CD14-positive monocyte (primary cell): ENCODE results near the gene PRCP. TPM values are rescaled to one million over a fixed set of nuclear protein-coding genes. Genes with fewer than 3 reads are reported as not detected.
"Not testable (repeated sequence)": the region's sequence is repeated elsewhere in the genome, so short reads cannot be mapped to it uniquely, and the experiment has no call there.

Experiments used
- DNase-seq, 3 donors: peaks; one replicate each; pipeline ENCODE4 v3.0.0-alpha.2; 2011 to 2022
- H2AFZ ChIP-seq: 2 replicates; pipeline ENCODE4 v1.6.0; 2012; ENCODE audit warnings: mild to moderate bottlenecking, low read depth, low read length, inconsistent platforms; ENCODE audit not compliant: insufficient read depth, poor library complexity, severe bottlenecking
- H3K27ac ChIP-seq, 2 donors: 1 replicate in 1 of 2; 2 replicates in 1 of 2; pipeline ENCODE4 v1.5.1; 2012 to 2013; ENCODE audit warnings: low read length in 2 of 2, control low read depth in 1 of 2, inconsistent platforms in 1 of 2, low read depth in 1 of 2, mild to moderate bottlenecking in 1 of 2
- H3K27me3 ChIP-seq, 2 donors: one replicate each; pipeline versions ENCODE4 v1.6.0 to v1.6.1; 2011 to 2013; ENCODE audit warnings: low read length in 2 of 2; ENCODE audit not compliant: control insufficient read depth in 2 of 2, insufficient read depth in 2 of 2
- H3K36me3 ChIP-seq, 2 donors: replicated peaks in 1 of 2; 1 replicate in 1 of 2; 2 replicates in 1 of 2; pipeline versions ENCODE4 v1.5.1 to v1.6.1; 2012 to 2013; ENCODE audit warnings: low read length in 2 of 2, control low read depth in 1 of 2, inconsistent platforms in 1 of 2, mild to moderate bottlenecking in 1 of 2; ENCODE audit not compliant: insufficient read depth in 2 of 2, control insufficient read depth in 1 of 2
- H3K4me1 ChIP-seq, 2 donors: 1 replicate in 1 of 2; 2 replicates in 1 of 2; pipeline versions ENCODE4 v1.5.1 to v1.6.1; 2012 to 2013; ENCODE audit warnings: low read length in 2 of 2, control low read depth in 1 of 2, inconsistent platforms in 1 of 2, mild to moderate bottlenecking in 1 of 2, moderate library complexity in 1 of 2; ENCODE audit not compliant: insufficient read depth in 2 of 2, control insufficient read depth in 1 of 2
- H3K4me2 ChIP-seq: replicated peaks from 2 replicates; pipeline ENCODE3; 2012; ENCODE audit warnings: low read length, moderate library complexity, mild to moderate bottlenecking; ENCODE audit not compliant: poor library complexity, severe bottlenecking; ENCODE audit errors: extremely low read depth
- H3K4me3 ChIP-seq, 3 experiments: fragments of 200-600 bp in 1 of 3; sonication (generic) in 1 of 3; replicated peaks in 1 of 3; 1 replicate in 2 of 3; 2 replicates in 1 of 3; pipeline ENCODE4 v1.5.1; 2011 to 2013; ENCODE audit warnings: low read length in 3 of 3, mild to moderate bottlenecking in 3 of 3, control low read depth in 2 of 3, low read depth in 2 of 3, inconsistent platforms in 1 of 3, moderate library complexity in 1 of 3
- H3K79me2 ChIP-seq: 2 replicates; pipeline ENCODE4 v1.6.0; 2012; ENCODE audit warnings: mild to moderate bottlenecking, control low read depth, inconsistent platforms, low read length, moderate library complexity; ENCODE audit not compliant: insufficient read depth
- H3K9ac ChIP-seq: 2 replicates; pipeline ENCODE4 v1.6.0; 2017; ENCODE audit warnings: low read length, mild to moderate bottlenecking; ENCODE audit not compliant: insufficient read depth, poor library complexity, severe bottlenecking
- H3K9me3 ChIP-seq, 2 donors: replicated peaks in 1 of 2; 1 replicate in 1 of 2; 2 replicates in 1 of 2; pipeline versions ENCODE4 v1.5.1 to v1.6.1; 2012 to 2013; ENCODE audit warnings: low read length in 2 of 2, control low read depth in 1 of 2; ENCODE audit not compliant: control insufficient read depth in 1 of 2, insufficient read depth in 1 of 2
- H4K20me1 ChIP-seq: 2 replicates; pipeline ENCODE4 v1.6.0; 2012; ENCODE audit warnings: mild to moderate bottlenecking, low read length, control low read depth, moderate library complexity; ENCODE audit not compliant: insufficient read depth
- H3K27ac Mint-ChIP-seq, 7 donors: one replicate each; pipeline ENCODE4 v1.8.0; 2020; ENCODE audit warnings: mild to moderate bottlenecking in 7 of 7, mixed read lengths in 7 of 7, moderate library complexity in 6 of 7, inconsistent platforms in 2 of 7
- H3K27me3 Mint-ChIP-seq, 3 donors: one replicate each; pipeline ENCODE4 v1.8.0; 2021 to 2022; ENCODE audit warnings: low read depth in 3 of 3, mild to moderate bottlenecking in 3 of 3, mixed read lengths in 3 of 3, moderate library complexity in 3 of 3, inconsistent platforms in 1 of 3
- H3K36me3 Mint-ChIP-seq, 2 donors: one replicate each; pipeline ENCODE4 v1.8.0; 2020; ENCODE audit warnings: mixed read lengths in 2 of 2, inconsistent platforms in 1 of 2, mild to moderate bottlenecking in 1 of 2
- H3K4me1 Mint-ChIP-seq: one replicate; pipeline ENCODE4 v1.8.0; 2020; ENCODE audit warnings: mild to moderate bottlenecking, mixed read lengths
- H3K4me3 Mint-ChIP-seq, 2 donors: one replicate each; pipeline ENCODE4 v1.8.0; 2020; ENCODE audit warnings: mild to moderate bottlenecking in 2 of 2, mixed read lengths in 2 of 2, moderate library complexity in 1 of 2
- H3K9me3 Mint-ChIP-seq, 7 donors: one replicate each; pipeline ENCODE4 v1.8.0; 2020 to 2022; ENCODE audit warnings: mixed read lengths in 7 of 7, mild to moderate bottlenecking in 6 of 7, moderate library complexity in 6 of 7, inconsistent platforms in 2 of 7
- CTCF ChIP-seq: fragments of 200-600 bp; IDR thresholded peaks from one replicate; pipeline ENCODE4 v1.8.0; 2022; ENCODE audit warnings: antibody characterized with exemption, mild to moderate bottlenecking
- WGBS: methylation state at CpG from one replicate; pipeline ENCODE4 v1.1.5; 2013; ENCODE audit warnings: missing lambda C conversion rate; ENCODE audit not compliant: insufficient coverage; 5-methylcytosine and 5-hydroxymethylcytosine counted together
- intact Hi-C, 2 donors: fragments of 100-400 bp; cut with micrococcal nuclease; formaldehyde crosslinking; loops; one replicate each; pipeline versions ENCODE4 v1.15.0 to v1.15.1; 2023
- polyA plus RNA-seq, 3 donors: library from polyadenylated mRNA; depleted of rRNA in 1 of 3; unstranded in 2 of 3; stranded (reverse) in 1 of 3; fragments of 300-500 nt in 2 of 3; fragments of >200 nt in 1 of 3; fragmentation: Illumina TruSeq in 2 of 3; gene quantifications; 1 replicate in 2 of 3; 2 replicates in 1 of 3; pipeline ENCODE4 v1.2.3, GENCODE V29; 2012 to 2021

Gene PRCP
- polyA plus RNA-seq, 3 donors: 68.0 to 228 (median 186) TPM

GRCh38 chr11:82944198-82944597 lies 44.0 kb upstream of the PRCP start:
- 100% methylated on average over 1 of the region's 2 CpGs for WGBS
- Histone ChIP-seq H3K36me3 (no peaks in the 10 kb centered on the region), H2AFZ (no peak overlapping the region), H3K4me3 (no peak overlapping the region), H3K4me2 (no peak overlapping the region), H3K79me2 (no peaks in the 10 kb centered on the region), H3K27me3 (no peaks in the 10 kb centered on the region), H3K4me1 (no peaks in the 10 kb centered on the region), H4K20me1 (no peaks in the 10 kb centered on the region), H3K27ac (no peak overlapping the region), H3K9me3 (peaks cover 0 to 4% of the 10 kb centered on the region in 2 donors), H3K9ac (no peak overlapping the region)
- intact Hi-C loops: no loop called here
- no peak overlapping the region for H3K27ac Mint-ChIP-seq
- peaks cover 2 to 26% (median 2%) of the 10 kb centered on the region in 7 donors for H3K9me3 Mint-ChIP-seq
- H3K36me3 Mint-ChIP-seq: no peaks in the 10 kb centered on the region
- peaks cover 4 to 6% (median 4%) of the 10 kb centered on the region in 3 donors for H3K27me3 Mint-ChIP-seq
- H3K4me3 Mint-ChIP-seq: no peak overlapping the region
- no peak for DNase-seq
- TF ChIP-seq CTCF: no peak
- no peaks in the 10 kb centered on the region for H3K4me1 Mint-ChIP-seq

GRCh38 chr11:82943430-82943829 lies 43.2 kb upstream of the PRCP start:
- H3K9me3 ChIP-seq, H3K27me3 ChIP-seq, H3K27ac Mint-ChIP-seq, H3K27me3 Mint-ChIP-seq, H2AFZ ChIP-seq, DNase-seq, H3K4me2 ChIP-seq, H3K9ac ChIP-seq, H3K27ac ChIP-seq, H3K79me2 ChIP-seq, H3K4me1 ChIP-seq, H3K4me3 Mint-ChIP-seq, H4K20me1 ChIP-seq, intact Hi-C loops, H3K4me1 Mint-ChIP-seq, H3K4me3 ChIP-seq, H3K36me3 Mint-ChIP-seq, H3K36me3 ChIP-seq: not testable (repeated sequence)
- WGBS: no CpG with 5 or more reads among the region's 1 CpG
- peaks cover 2 to 29% (median 3%) of the 10 kb centered on the region in 7 donors for H3K9me3 Mint-ChIP-seq
